HG02623 (cell line): ENCODE data around the gene DRG2.

ENCODE experiments used
- ATAC-seq: cut with Tn5 transposase; IDR thresholded peaks from one replicate; pipeline ENCODE4 v1.9.1; 2021; ENCODE audit warnings: moderate library complexity; ENCODE audit not compliant: unreplicated experiment

DRG2 gene

GRCh38 chr17:18142417-18142816, 54.7 kb downstream of the DRG2 start:
- ATAC-seq = no peak

- ATAC-seq = no peak
Measured at GRCh38 chr17:18143044-18143936, 55.5 kb downstream of the DRG2 start.

GRCh38 chr17:18144261-18144660, 56.5 kb downstream of the DRG2 start:
- no peak for ATAC-seq

DNA sequence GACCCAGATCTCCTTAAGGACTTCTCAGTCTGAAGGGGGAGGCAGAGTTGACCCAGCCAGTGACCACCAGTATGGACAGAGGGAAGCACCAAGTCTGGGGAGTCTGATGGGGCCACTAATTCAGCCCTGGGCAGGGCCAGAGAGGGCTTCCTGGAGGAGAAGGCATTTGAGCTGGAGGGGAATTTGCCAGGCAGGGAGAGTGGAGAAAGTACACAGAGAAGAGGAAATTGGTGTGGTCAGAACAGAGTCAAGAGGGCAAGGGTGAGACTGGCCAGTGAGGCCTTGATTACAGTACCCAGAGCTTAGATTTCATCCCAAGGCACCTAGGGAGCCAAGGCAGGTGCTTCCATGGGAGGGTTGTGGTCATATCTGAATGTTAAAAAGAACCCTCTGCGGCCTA, 57.1 kb downstream of the DRG2 start:
- ATAC-seq = no peak

DNA sequence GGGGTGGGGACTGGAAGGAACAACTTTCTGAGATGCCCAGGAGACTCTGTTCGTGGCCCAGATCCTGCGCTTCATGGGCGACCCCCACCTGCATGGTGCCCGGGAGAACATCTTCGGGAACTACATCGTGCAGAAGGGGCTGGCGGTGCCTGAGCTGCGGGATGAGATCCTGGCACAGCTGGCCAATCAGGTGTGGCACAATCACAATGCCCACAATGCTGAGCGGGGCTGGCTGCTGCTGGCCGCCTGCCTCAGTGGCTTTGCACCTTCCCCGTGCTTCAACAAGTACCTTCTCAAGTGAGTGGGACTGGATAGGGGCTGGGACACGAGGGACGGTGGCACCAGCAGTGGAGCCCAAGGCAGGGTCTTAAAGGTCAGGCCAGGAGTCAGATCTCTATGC, 58.1 kb downstream of the DRG2 start:
- no peak for ATAC-seq

- no peak for ATAC-seq
Measured at GRCh38 chr17:18146259-18146658, 58.5 kb downstream of the DRG2 start.

GRCh38 chr17:18146980-18147379, 59.2 kb downstream of the DRG2 start:
- no peak for ATAC-seq

- ATAC-seq = no peak
Measured at GRCh38 chr17:18148586-18148985, 60.8 kb downstream of the DRG2 start.

DNA sequence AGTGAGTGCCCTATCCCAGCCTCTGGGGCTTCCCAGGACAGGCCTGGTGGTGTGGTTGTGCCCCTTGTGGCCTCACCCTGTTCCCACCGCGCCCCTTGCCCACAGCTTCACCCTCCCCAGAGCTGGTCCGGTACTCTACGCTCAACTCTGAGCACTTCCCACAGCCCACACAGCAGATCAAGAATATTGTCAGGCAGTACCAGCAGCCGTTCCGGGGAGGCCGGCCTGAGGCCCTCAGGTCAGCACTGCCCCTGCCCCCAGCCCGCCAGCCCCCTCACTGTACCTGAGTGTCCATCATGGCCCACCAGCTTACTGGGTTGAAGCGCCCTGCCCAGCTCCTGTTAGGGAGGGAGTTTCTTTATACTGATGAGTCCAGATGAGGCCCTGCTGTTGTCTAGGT, 63.5 kb downstream of the DRG2 start:
- no peak for ATAC-seq

- ATAC-seq = no peak
Measured at GRCh38 chr17:18155179-18155578, 67.4 kb downstream of the DRG2 start.

DNA sequence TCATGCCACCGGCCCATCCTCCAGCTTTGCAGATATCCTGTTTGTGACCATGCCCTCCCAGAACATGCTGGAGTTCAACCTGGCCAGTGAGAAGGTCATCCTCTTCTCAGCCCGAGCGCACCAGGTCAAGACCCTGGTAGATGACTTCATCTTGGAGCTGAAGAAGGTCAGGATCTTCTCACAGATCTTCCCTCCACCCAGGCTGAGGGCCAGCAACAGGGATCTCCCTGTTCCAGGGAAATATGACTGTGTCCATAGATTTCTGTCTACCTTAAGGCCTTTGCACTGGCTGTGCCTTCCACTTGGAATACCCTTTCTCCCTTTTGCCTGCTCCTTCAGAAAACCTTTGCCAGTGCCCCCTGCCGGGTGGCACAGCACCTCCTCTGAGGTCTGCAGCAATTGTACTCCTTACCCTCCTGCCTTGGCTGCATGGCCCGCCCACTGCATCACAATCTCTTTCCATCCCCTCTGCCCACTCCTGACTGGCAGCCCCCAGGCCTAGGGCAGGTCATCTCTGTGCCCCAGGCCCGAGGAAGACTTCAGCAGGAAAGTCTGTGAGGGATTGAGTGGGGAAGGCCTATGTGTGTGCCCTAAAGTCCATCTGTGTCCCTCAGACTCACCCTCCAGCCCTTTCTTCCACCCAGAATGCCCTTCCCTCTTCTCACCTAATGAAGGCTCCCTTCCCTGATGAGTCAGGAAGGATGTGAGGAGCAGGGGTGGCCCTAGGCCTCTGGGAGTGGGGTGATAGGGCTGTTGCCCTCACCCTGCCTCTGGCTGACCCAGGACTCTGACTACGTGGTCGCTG, 68.6 kb downstream of the DRG2 start:
- ATAC-seq = no peak

GRCh38 chr17:18156976-18157280, 69.2 kb downstream of the DRG2 start:
- no peak for ATAC-seq
